Astrocyte (in vitro differentiated cells and primary cell): Measurements from ENCODE around the gene ANKRD11. TPM values are rescaled to one million over a fixed set of nuclear protein-coding genes. Genes with fewer than 3 reads are reported as not detected.
A peak's percentile ranks its signal among the peaks of the same experiment; 100 is the strongest.

Experiments used
- DNase-seq: peaks from one replicate; pipeline ENCODE4 v3.0.0-alpha.2; 2010; ENCODE audit warnings: low read depth
- FAIRE-seq: peaks from 2 replicates; lab custom pipeline; 2011; peaks lifted over from hg19 to GRCh38; lab: Jason Lieb, UNC
- H2AFZ ChIP-seq: 2 replicates; pipeline ENCODE4 v1.6.0; 2012; ENCODE audit warnings: low read depth, low read length, inconsistent platforms
- H3K27ac ChIP-seq: 2 replicates; pipeline ENCODE4 v1.5.1; 2011; ENCODE audit warnings: low read depth, low read length, inconsistent platforms
- H3K27me3 ChIP-seq: 2 replicates; pipeline ENCODE4 v1.6.0; 2011; ENCODE audit warnings: low read length, inconsistent platforms; ENCODE audit not compliant: insufficient read depth
- H3K36me3 ChIP-seq: 2 replicates; pipeline ENCODE4 v1.5.1; 2011; ENCODE audit warnings: low read length, inconsistent platforms; ENCODE audit not compliant: insufficient read depth
- H3K4me1 ChIP-seq: 2 replicates; pipeline ENCODE4 v1.5.1; 2011; ENCODE audit warnings: low read length, inconsistent platforms; ENCODE audit not compliant: insufficient read depth
- H3K4me2 ChIP-seq: 2 replicates; pipeline ENCODE4 v1.6.0; 2012; ENCODE audit warnings: low read length, inconsistent platforms
- H3K4me3 ChIP-seq: 2 replicates; pipeline ENCODE4 v1.5.1; 2011; ENCODE audit warnings: low read depth, mild to moderate bottlenecking, low read length, inconsistent platforms; ENCODE audit not compliant: insufficient read depth
- H3K79me2 ChIP-seq: 2 replicates; pipeline ENCODE4 v1.6.0; 2012; ENCODE audit warnings: mild to moderate bottlenecking, low read length, inconsistent platforms; ENCODE audit not compliant: insufficient read depth
- H3K9ac ChIP-seq: 2 replicates; pipeline ENCODE4 v1.6.0; 2012; ENCODE audit warnings: mild to moderate bottlenecking, low read length, inconsistent platforms
- H3K9me3 ChIP-seq: 2 replicates; pipeline ENCODE4 v1.5.1; 2012; ENCODE audit warnings: low read depth, mild to moderate bottlenecking, low read length, inconsistent platforms; ENCODE audit not compliant: insufficient read depth
- H4K20me1 ChIP-seq: 2 replicates; pipeline ENCODE4 v1.6.0; 2012; ENCODE audit warnings: low read length, inconsistent platforms; ENCODE audit not compliant: insufficient read depth
- H3K27ac Mint-ChIP-seq: one replicate; pipeline ENCODE4 v1.8.0; 2021; ENCODE audit warnings: mild to moderate bottlenecking, mixed read lengths; ENCODE audit not compliant: unreplicated experiment
- H3K27me3 Mint-ChIP-seq: one replicate; pipeline ENCODE4 v1.8.0; 2021; ENCODE audit warnings: low read depth, mixed read lengths; ENCODE audit not compliant: unreplicated experiment
- H3K36me3 Mint-ChIP-seq: one replicate; pipeline ENCODE4 v1.8.0; 2021; ENCODE audit warnings: low read depth, mixed read lengths; ENCODE audit not compliant: unreplicated experiment
- H3K4me1 Mint-ChIP-seq: one replicate; pipeline ENCODE4 v1.8.0; 2021; ENCODE audit warnings: low read depth, mixed read lengths; ENCODE audit not compliant: unreplicated experiment
- H3K4me3 Mint-ChIP-seq: one replicate; pipeline ENCODE4 v1.8.0; 2021; ENCODE audit warnings: mild to moderate bottlenecking, moderate library complexity, mixed read lengths; ENCODE audit not compliant: unreplicated experiment
- H3K9me3 Mint-ChIP-seq: one replicate; pipeline ENCODE4 v1.8.0; 2021; ENCODE audit warnings: mild to moderate bottlenecking, mixed read lengths; ENCODE audit not compliant: unreplicated experiment
- CTCF ChIP-seq: IDR thresholded peaks from 2 replicates; pipeline ENCODE4 v1.5.1; 2011; ENCODE audit warnings: low read depth, mild to moderate bottlenecking, inconsistent platforms, low read length, moderate library complexity; ENCODE audit not compliant: insufficient read depth
- EZH2 ChIP-seq: IDR thresholded peaks from 2 replicates; pipeline ENCODE4 v1.6.1; 2012; ENCODE audit warnings: mild to moderate bottlenecking, low read length, inconsistent platforms; ENCODE audit not compliant: insufficient read depth
- total RNA-seq: library from RNA; stranded (reverse); gene quantifications from 2 replicates; pipeline ENCODE4 v1.2.1, GENCODE V29; 2021

ANKRD11 gene
- total RNA-seq, 1 donor from 2014 or later: 213 TPM

- H4K20me1 ChIP-seq: peaks cover 98% of the 10 kb centered on the region
- H3K4me1 Mint-ChIP-seq: peaks cover 62% of the 10 kb centered on the region
- peaks cover 24% of the 10 kb centered on the region for H3K36me3 Mint-ChIP-seq
- TF ChIP-seq CTCF: no peak
- DNase-seq: no peak
- no peaks in the 10 kb centered on the region for H3K36me3 ChIP-seq
- H3K9me3 ChIP-seq: no peaks in the 10 kb centered on the region
- H2AFZ ChIP-seq: no peak overlapping the region
- no peak overlapping the region for H3K4me3 Mint-ChIP-seq
- H3K27ac Mint-ChIP-seq: no peak overlapping the region
- peaks cover 100% of the 10 kb centered on the region for H3K79me2 ChIP-seq
- no peak overlapping the region for H3K4me2 ChIP-seq
- FAIRE-seq: no peak
- no peaks in the 10 kb centered on the region for H3K9me3 Mint-ChIP-seq
- H3K27me3 Mint-ChIP-seq: no peaks in the 10 kb centered on the region
- H3K4me1 ChIP-seq: peaks cover 50% of the 10 kb centered on the region
- H3K27me3 ChIP-seq: no peaks in the 10 kb centered on the region
- peak overlapping the region; percentile 5 for H3K27ac ChIP-seq
- no peak overlapping the region for H3K9ac ChIP-seq
- no peak overlapping the region for H3K4me3 ChIP-seq
Measured at GRCh38 chr16:89371386-89371785, 119.0 kb downstream of the ANKRD11 start.

- Mint-ChIP-seq H3K27me3 (no peaks in the 10 kb centered on the region), H3K4me1 (peaks cover 69% of the 10 kb centered on the region), H3K27ac (no peak overlapping the region), H3K36me3 (peaks cover 26% of the 10 kb centered on the region), H3K9me3 (no peaks in the 10 kb centered on the region), H3K4me3 (no peak overlapping the region)
- FAIRE-seq: no peak
- Histone ChIP-seq H3K9me3 (no peaks in the 10 kb centered on the region), H3K79me2 (peaks cover 100% of the 10 kb centered on the region), H3K36me3 (peaks cover 3% of the 10 kb centered on the region), H3K4me2 (no peak overlapping the region), H3K4me1 (peaks cover 52% of the 10 kb centered on the region), H3K27me3 (no peaks in the 10 kb centered on the region), H2AFZ (no peak overlapping the region), H3K9ac (peak overlapping the region; percentile 37), H3K4me3 (no peak overlapping the region), H4K20me1 (peaks cover 98% of the 10 kb centered on the region), H3K27ac (peak overlapping the region; percentile 45)
- no peak for TF ChIP-seq CTCF
- no peak for TF ChIP-seq EZH2
- DNase-seq: no peak
Measured at GRCh38 chr16:89370601-89371000, 119.8 kb downstream of the ANKRD11 start.

GRCh38 chr16:89370081-89370511 lies 120.3 kb downstream of the ANKRD11 start:
- FAIRE-seq (no peak), DNase-seq (peak; percentile 55)
- Mint-ChIP-seq H3K4me3 (no peak overlapping the region), H3K4me1 (peaks cover 72% of the 10 kb centered on the region), H3K27me3 (no peaks in the 10 kb centered on the region), H3K36me3 (peaks cover 26% of the 10 kb centered on the region), H3K27ac (peak overlapping the region; percentile 84), H3K9me3 (no peaks in the 10 kb centered on the region)
- Histone ChIP-seq H3K27ac (peak overlapping the region; percentile 45), H3K36me3 (peaks cover 3% of the 10 kb centered on the region), H3K9me3 (no peaks in the 10 kb centered on the region), H4K20me1 (peaks cover 100% of the 10 kb centered on the region), H3K9ac (peak overlapping the region; percentile 37), H3K4me1 (peaks cover 57% of the 10 kb centered on the region), H3K79me2 (peaks cover 100% of the 10 kb centered on the region), H3K27me3 (no peaks in the 10 kb centered on the region), H3K4me3 (no peak overlapping the region), H3K4me2 (peak overlapping the region; percentile 7), H2AFZ (no peak overlapping the region)
- TF ChIP-seq CTCF (no peak), EZH2 (no peak)
